GM21717 (cell line): Measurements from ENCODE around the gene FAM89A.

Experiments
- ATAC-seq: cut with Tn5 transposase; IDR thresholded peaks from one replicate; pipeline ENCODE4 v1.9.1; 2021; ENCODE audit warnings: mild to moderate bottlenecking, moderate library complexity; ENCODE audit not compliant: unreplicated experiment

Gene FAM89A

DNA sequence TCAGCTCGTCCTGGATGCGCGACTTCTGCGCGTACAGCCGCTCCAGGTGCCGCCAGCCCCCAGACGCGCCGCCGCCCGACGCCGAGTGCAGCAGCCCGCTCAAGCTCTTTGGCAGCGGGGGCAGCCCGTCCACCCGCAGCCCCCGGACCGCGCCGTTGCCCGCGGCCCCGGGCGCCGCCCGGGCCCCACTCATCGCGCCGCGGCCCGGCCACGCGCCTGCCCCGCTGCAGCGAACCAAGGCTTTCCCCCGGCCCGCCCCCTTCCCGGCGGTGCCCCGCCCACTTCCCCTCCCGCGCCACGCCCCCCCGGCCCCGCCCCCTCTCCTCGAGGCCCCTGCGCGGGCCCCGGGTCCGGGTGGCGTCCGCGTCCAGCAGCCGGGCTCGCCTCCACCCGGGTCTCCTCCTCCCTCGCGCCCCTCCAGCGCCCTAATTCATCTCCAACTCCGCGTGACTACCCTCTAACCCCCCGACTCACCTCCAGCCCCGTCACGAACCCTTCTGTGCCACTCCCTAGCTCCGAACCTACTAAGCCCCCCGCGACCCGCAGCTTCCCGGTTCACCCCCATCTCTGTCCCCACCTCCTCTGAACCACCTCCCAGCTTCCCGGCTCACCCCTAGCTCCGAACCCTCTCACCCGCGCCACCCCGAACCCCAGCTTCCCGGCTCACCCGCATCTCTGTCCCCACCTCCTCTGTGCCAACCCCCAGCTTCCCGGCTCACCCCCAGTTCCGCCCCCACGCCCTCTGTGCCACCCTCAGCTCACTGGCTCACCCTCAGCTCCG lies at the start of gene FAM89A:
TSS of gene FAM89A (minus strand) at position 236 of the 781 bp plus-strand sequence. CDS start at position 193, 43 bp downstream.
- ATAC-seq: peak; percentile 70

DNA sequence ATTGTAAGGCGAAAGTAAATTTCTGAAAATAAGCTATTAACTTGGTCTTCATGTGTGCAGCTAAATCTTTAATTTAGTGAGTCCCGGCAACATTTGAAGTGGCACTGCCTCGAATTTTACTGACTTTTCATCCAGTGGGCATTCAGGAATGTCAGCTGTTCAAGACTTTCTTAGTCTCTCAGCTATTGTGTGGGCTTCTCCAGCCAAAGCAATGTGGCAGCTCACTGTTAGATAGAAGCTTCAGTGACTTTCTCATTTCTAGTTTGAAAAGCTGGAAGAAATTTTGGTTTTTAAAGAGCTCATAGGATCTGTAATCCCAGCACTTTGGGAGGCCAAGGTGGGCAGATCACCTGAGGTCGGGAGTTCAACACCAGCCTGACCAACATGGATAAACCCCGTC lies 44.3 kb upstream of the FAM89A start:
- ATAC-seq: no peak

DNA sequence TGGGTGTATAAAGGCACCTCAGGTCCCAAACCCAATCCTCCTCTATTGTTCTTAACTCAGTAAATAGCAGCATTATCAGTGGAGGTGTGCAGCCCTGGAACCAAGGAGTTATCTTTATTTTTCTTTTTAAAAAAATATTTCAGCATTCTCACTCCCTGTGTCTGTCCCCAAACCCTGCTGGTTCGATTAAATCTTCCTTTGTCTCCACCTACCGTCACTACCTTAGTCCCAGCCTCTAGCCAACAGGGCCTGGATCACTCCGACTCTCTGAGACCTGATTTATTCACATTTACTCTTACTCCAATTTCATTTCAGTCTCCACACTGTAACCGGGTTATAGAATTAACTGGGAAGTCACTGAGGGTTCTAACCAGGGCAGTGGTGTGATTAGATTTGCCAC lies 39.1 kb upstream of the FAM89A start:
- no peak for ATAC-seq

DNA sequence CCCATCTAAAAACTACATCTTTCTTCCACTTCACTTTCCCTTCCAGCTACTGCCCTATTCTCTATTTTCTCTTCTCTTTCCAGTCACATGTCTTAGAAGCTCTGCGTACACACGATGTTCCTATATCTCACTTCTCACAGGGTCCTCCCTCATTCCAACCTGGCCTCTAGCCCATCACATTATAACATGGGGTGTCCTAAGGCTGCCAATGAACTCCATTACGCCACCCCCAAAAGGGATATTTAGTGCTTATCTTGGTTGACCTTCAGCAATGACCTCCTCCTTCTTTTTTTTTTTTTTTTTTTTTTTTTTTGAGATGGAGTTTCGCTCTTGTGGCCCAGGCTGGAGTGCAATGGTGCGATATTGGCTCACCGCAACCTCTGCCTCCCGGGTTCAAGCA lies 38.2 kb upstream of the FAM89A start:
- no peak for ATAC-seq

DNA sequence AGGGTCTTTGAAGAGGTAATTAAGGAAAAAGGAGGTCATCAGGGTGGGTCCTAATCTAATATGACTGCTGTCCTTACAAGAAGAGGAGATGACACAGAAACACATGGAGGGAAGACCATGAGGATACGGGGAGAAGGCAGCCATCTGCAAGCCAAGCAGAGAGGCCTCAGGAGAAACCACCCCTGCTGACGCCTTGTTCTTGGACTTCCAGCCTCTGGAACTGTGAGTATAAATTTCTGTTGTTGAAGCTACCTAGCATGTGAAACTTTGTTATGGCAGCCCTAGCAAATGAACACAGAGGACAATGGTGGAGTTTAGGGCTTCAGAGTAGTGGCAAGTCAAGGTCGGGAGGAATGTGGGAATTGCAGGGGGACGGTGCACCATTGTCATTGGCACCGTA lies 36.7 kb upstream of the FAM89A start:
- ATAC-seq: no peak

DNA sequence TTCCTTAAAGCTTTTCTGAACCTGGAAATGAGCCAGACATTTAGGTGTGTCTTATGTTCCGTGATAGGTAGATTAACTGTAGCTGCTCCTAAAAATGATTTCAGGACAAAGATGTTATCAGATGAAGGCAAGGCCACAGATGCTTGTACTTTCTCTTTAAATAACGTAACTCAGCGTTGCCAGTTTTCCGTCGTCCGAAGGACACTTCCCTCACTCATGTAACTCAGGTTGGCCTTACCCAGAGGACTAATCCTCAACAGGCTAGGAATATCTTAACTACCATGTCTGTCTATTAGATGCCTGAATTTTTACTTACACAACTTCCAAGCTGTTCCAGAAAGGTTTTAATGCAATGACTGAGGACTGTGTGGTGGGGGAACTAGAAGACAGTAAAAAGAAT lies 35.4 kb upstream of the FAM89A start:
- no peak for ATAC-seq

DNA sequence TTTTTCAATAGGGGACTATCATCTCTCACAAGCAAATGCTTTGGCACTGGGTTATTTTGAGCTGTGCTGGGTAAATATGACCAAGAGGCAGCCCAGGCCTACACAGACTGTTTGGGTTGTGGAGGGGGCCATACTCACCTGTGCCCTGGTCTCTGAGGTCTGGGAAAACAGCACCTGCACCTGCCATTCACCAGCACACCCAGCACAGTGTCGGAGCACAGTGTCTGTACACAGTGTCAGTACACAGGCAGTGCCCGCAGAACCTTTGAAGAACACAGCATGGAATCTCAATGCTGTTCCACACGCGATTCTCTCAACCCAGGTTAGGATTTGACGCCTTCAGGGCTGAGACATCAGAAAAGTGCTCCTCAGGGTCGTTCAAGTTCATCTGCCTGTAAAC lies 35.0 kb upstream of the FAM89A start:
- ATAC-seq: no peak

DNA sequence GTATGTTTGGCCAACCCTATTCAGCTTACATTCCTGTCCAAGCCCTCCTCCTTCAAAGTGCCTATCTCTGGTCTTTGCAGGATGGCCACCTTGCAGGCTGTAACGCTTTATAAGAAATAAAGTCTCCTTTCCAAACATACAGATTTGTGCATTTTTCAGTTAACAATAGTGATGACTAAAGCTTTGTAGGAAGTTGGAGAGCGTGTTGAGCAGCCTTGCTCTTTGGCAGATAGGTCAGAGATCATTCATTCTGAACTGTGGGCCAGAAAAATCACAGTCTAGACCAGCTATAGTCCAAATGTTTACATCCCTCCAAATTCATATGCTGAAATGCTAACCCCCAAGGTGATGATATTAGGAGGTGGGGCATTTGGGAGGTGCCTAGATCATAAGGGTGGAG lies 34.0 kb upstream of the FAM89A start:
- ATAC-seq: no peak

DNA sequence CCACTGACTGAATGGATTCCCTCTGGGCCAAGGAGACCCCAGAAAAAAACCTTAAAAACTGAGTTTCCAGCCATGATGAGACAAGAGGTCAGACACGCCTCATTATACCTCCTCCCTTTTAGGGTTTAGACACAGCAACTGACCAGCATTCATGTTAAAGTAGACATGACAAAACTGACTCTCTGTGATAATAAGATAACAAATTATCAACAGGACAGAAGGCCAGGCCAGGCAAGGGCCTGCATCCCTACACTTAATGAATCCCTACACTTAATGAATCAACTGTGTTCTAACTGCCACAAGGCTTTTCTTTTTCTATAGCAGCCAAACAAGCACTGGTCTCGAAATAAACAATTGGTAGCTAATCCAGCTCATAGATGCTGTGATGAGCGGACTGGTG lies 33.3 kb upstream of the FAM89A start:
- no peak for ATAC-seq

DNA sequence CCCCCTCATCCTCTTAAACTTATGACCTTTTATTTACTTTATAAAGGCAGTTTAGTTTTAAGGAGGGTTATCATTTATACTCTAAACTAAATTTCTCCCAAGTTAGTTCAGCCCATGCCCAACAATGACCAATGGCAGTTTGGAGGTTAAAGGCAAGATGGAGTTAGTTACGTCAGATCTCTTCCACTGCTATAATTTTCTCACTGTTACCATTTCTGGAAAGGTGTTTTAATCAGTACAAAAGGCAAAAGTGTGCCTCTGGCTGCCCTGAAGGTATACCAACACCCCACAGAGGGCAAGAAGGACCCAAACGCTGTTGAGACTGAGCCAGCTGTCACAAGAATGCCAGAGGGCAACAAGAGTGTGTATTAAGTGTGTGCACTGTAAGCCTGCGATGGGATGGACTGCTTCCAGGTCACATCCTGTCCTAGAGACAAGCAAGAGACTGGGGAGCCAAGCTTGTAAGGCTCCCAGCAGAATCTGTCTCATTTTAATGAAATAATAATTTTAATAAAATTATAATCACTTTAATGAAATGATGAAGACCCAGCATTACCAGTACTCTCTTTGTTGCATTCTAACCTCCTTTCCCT lies 32.5 kb upstream of the FAM89A start:
- no peak for ATAC-seq

DNA sequence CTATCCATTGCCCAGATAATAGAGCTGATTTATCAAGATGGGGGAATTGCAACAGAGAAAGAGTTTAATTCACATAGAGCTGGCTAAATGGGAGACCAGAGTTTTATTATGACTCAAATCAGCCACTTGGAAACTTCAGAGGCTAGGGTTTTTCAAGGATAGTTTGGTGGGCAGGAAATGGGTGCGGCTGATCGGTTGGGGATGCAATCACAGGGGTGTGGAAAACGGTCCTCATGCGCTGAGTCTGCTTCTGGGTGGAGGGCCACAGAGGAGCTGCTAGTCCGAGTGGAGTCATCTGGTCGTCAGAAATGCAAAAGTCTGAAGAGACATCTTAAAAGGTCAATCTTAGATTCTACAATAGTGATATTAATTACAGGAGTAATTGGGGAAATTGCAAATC lies 32.0 kb upstream of the FAM89A start:
- ATAC-seq: no peak

DNA sequence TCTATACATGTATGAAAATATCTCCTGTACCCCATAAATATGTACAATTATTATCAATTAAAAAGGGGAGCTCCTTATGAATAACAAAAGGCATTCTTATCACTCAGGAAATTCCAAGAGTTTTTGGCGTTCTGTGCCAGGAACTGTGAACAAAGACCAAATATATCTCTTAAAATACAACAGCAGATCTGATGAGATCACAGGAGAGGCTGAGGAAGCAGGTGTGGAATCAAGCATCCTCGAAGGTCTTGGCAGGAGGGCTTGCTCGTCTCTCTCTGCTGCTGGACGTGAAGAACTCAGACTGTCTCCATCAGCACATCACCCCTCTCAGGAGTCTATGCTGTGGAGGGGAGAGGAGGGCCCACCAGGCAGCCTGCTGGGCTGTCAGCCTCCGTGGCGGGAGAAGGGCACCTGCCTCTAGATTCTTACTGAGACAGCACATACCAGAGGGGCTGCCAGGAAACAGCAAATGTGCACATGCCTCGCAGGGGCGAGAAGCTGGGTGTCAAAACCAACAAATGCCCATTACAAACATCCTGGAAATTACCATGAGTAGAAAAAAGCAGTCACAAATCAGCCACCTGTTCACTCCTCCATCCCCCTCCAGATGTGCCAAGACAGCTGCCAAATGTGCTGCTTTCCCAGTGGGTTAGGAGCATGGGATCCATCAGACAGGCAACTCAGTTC lies 30.8 kb upstream of the FAM89A start:
- ATAC-seq: no peak

DNA sequence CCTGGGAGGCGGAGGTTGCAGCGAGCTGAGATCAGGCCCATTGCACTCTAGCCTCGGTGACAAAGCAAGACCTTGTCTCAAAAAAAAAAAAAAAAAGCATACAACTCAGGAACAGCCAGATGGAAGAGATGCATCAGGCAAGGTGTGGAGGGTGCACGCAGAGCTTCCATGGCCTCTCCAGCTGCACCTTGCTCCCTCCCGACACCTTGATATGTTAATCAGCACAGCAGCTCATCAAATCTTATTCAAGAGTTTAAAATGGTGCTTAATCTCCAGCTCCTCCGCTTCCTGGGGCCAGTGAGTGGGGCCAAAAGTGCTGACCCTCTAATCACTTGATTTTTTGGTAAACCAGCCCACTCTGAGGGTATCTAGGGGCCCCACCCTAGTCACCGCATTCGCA lies 29.3 kb upstream of the FAM89A start:
- no peak for ATAC-seq

DNA sequence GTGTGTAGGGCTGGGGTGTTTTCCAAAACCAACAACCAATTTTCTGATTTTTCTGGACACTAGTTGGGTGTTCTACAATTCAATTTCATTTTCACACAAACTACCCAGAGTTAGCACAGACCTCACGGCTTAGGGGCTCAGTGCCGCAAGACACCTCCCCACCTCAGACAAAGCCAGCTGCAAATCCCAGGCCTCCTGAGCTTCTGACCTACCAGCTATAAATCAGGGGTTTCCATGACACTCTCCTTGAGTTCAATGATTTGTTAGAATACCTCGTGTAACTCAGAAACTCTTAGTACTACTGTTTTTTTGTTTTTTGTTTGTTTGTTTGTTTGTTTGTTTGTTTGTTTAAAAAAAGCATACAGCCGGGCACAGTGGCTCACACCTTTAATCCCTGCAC lies 28.7 kb upstream of the FAM89A start:
- no peak for ATAC-seq

DNA sequence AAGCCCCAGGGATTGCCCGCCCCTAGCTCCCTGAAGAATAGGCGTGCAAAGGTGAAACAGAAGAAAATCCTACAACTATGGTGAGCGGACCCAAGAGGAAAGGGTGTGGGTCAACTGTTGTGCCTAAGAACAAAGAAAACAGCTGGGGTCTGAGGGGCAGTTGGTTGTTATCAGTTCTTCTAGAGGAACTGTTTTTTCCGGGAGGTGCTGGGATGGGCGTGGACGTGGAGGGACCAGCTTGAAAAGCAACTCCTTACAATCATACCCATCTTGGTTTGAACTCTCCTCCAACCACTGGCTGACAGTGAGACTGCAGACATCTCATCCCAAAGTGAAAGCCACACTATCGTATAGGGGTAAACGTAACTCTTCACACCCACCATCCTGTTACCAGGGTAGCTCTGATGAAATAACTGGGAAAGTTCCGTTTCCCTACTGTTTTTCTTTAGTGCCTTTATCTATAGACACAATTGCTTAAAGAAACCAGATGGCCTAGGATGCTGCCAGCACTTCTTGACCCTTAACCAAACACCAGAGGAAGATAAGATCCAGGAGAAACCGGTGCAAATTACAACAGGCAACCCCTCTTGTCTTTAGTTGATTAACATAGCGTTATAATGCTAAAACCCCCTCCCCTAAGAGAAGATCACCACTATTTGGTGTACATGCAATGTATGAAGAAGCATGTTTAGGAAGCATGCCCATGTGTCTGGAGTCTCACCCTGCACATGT lies 25.6 kb upstream of the FAM89A start:
- ATAC-seq: no peak

DNA sequence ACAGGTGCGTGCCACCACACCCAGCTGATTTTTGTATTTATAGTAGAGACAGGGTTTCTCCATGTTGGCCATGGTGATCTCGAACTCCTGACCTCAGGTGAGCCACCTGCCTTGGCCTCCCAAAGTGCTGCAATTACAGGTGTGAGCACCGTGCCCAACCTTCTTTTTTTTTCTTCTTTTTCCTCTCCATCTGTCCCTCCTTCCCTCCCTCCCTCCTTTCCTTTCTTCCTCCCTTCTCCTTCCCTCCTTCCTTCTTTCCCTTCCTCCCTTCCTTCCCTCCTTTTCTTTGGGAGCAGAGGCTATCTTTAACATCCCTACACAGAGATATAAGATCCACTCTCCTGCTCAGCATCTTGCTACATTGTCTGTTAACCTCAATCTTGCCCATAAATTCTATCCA lies 24.4 kb upstream of the FAM89A start:
- ATAC-seq: no peak

DNA sequence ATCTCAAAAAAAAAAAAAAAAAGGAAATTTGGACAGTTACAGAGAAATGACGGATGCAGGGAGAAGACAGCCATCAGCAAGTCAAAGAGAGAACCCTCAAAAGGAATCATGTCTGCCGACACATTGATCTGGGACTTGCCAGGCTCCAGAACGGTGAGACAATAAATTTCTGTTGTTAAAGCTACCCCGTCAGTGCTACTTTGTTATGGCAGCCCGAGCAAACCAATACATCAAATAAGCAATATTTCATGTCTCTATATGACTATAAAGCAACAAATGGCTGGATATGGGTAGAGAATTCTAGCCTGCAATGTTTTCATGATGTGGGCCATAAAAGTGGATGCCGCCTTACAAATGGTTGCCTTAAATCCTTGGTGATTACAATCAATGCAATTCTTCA lies 23.3 kb upstream of the FAM89A start:
- no peak for ATAC-seq

DNA sequence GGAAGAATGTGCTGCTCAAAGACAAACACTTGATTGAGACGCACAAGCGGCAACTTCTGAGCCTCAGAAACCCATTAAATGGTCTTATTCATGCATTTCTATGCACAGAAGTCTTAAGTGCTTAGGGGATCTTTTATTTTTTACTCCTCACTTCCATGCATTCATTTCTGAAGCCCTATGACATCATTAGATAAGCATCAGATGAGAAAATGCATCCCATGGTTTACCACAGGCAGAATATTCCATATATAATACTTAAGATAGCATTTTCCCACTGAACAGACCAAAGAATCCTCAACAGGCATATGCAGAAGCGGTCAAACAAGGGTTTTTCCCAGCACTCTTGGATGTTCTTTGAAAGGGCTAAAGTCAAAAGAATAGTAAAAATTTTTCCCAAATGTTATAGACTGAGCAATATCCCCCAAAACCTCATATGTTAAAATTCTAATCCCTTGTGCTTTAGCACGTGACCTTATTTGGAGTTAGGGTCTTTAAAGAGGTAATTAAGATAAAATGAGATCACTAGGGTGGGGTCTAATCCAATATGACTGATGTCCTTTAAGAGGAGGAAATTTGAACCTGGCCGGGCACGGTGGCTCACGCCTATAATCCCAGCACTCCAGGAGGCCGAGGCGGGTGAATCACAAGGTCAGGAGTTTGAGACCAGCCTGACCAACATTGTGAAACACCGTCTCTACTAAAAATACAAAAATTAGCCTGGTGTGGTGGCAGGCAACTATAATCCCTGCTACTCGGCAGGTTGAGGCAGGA lies 22.6 kb upstream of the FAM89A start:
- ATAC-seq: no peak

DNA sequence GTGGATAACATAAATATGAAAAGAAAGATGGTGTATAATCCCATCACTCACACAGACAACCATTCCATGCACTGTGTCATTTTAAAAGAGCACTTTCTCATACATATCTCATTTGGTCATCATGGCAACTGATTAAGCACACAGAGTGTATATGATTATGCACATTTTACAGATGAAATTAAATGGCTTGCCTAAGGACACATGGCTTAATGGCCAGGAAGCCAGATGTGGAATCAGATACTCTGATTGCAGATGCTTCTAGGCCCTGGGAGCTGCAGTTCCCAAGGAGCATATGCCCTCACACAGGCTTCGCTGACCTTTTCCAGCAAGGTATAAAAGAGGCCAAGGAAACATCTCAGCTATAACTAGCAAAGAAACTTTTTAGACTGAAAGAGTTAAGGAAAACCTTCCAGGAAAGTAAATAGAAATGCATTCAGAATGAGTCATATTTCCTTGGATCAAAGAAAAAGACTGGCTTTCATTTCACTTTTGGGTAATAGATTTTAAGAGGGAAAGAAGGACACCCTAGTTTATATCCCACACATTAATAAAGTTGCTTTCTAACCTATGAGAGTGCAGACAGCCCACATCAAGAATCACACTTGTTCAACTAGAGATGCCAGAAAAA lies 19.6 kb upstream of the FAM89A start:
- ATAC-seq: no peak

DNA sequence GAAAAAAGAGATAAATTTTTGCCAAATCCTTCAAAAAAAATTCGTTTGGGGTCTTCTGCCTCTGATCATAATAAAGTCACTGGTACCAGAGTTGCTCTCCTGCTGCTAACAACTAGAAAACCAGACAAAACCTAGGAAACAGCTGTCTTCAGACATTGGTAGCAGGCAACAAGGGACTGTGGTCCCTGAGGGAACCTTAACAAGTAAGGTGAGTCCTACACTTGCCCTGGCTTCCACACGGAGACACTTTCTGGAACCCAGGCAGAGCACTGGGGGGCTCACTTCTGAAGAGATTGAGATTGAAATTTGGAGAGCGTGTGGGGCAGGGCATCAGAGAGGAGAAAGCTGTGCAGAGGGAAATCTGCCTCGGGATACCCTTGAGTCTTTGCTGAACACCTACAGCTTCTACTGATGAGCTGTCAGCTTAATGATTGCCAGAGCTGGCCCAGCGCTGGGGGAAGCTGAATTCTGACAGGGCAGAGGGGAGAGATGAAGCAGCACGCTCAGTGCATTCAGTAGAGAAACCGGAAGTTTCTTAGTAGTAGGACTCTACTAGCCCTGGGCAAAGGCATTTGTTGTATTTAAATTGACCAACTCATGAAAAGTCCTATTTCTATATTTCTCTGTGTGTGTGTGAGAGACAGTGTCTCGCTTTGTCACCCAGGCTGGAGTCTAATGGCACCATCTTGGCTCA lies 18.5 kb upstream of the FAM89A start:
- no peak for ATAC-seq
